Suprapubic skin (tissue), 3 donors: Measurements from ENCODE around the gene CHRNB1.

Experiments
- POLR2A ChIP-seq, 2 donors: fragments of 450-650 bp; IDR thresholded peaks; one replicate each; pipeline ENCODE4 v1.6.1; 2017; ENCODE audit warnings: antibody characterized with exemption in 2 of 2, mild to moderate bottlenecking in 2 of 2, moderate library complexity in 2 of 2
- TF ChIP-seq, protein P1 (sequence below), 2 donors: fragments of 200-600 bp in 1 of 2; fragments of 450-650 bp in 1 of 2; sonication (generic) in 1 of 2; IDR thresholded peaks; one replicate each; pipeline ENCODE4 v1.5.1; 2016 to 2019; ENCODE audit warnings: antibody characterized with exemption in 2 of 2, mild to moderate bottlenecking in 1 of 2, moderate library complexity in 1 of 2

DNA sequence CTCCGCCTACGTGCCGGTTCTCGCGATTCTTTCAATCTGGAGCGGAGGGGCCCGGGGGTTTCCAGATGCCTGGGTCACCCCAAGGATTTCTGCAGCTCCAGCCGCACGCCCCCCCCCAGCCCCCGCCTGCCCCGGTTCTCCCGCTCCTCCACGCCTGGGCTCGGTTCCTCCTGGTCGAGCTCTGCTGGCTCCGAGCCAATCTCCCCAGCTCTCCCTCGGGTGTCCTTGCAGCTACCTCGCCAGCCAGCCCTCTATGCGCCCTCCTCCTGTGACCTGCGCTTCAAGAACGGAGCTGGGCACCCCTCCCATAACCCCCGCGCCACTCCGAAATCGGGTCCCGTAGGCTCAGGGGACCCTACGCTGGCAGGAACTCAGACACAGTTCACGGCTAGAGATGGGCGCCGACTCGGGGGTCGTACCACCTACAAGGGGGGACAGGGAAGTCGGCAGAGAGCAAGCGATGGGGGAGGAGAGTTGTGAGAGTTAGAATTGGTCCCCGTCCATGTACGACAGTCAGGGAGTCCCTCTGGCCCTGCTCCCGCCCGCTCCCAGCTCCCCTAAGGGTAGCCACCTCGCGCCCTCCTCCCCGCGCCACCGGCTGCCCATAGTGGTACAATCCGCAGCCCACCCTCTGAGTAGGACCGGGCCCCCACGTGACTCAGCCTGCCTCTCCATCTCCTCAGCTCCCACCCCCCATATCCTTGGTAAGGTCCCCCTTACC is 4.6 kb upstream of the CHRNB1 start:
- TF ChIP-seq, protein P1, sequence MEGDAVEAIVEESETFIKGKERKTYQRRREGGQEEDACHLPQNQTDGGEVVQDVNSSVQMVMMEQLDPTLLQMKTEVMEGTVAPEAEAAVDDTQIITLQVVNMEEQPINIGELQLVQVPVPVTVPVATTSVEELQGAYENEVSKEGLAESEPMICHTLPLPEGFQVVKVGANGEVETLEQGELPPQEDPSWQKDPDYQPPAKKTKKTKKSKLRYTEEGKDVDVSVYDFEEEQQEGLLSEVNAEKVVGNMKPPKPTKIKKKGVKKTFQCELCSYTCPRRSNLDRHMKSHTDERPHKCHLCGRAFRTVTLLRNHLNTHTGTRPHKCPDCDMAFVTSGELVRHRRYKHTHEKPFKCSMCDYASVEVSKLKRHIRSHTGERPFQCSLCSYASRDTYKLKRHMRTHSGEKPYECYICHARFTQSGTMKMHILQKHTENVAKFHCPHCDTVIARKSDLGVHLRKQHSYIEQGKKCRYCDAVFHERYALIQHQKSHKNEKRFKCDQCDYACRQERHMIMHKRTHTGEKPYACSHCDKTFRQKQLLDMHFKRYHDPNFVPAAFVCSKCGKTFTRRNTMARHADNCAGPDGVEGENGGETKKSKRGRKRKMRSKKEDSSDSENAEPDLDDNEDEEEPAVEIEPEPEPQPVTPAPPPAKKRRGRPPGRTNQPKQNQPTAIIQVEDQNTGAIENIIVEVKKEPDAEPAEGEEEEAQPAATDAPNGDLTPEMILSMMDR (IDR thresholded peaks at IDR 0.05), result no peak
- TF ChIP-seq POLR2A (IDR thresholded peaks at IDR 0.05), result no peak
